Activated T-helper 17 cell treated with anti-CD3 and anti-CD28 coated beads, Interleukin-2, amount 50 U/mL, for 72 hours (primary cell): ENCODE data around the gene MATN1. TPM values are rescaled to one million over a fixed set of nuclear protein-coding genes. Genes with fewer than 3 reads are reported as not detected.

Experiments
- ATAC-seq: fragments of 150-1000 bp; cut with Tn5 transposase; replicated peaks from 2 replicates; pipeline ENCODE4 v1.10.0; 2021; ENCODE audit warnings: mild to moderate bottlenecking, moderate library complexity
- H3K27ac Mint-ChIP-seq: one replicate; pipeline ENCODE4 v1.8.0; 2022; ENCODE audit warnings: mixed read lengths
- H3K27me3 Mint-ChIP-seq: one replicate; pipeline ENCODE4 v1.8.0; 2022; ENCODE audit warnings: mixed read lengths
- H3K36me3 Mint-ChIP-seq: one replicate; pipeline ENCODE4 v1.8.0; 2022; ENCODE audit warnings: low read depth, mild to moderate bottlenecking, mixed read lengths
- H3K4me1 Mint-ChIP-seq: one replicate; pipeline ENCODE4 v1.8.0; 2022; ENCODE audit warnings: mixed read lengths
- H3K4me3 Mint-ChIP-seq: one replicate; pipeline ENCODE4 v1.8.0; 2022; ENCODE audit warnings: mild to moderate bottlenecking, mixed read lengths
- H3K9me3 Mint-ChIP-seq: one replicate; pipeline ENCODE4 v1.8.0; 2022; ENCODE audit warnings: mixed read lengths
- total RNA-seq, 2 donors: library from RNA; stranded (reverse); gene quantifications; one replicate each; pipeline ENCODE4 v1.2.3, GENCODE V29; 2022

The MATN1 gene
- total RNA-seq, 2 donors from 2014 or later = 0.26 to 0.52 TPM

DNA sequence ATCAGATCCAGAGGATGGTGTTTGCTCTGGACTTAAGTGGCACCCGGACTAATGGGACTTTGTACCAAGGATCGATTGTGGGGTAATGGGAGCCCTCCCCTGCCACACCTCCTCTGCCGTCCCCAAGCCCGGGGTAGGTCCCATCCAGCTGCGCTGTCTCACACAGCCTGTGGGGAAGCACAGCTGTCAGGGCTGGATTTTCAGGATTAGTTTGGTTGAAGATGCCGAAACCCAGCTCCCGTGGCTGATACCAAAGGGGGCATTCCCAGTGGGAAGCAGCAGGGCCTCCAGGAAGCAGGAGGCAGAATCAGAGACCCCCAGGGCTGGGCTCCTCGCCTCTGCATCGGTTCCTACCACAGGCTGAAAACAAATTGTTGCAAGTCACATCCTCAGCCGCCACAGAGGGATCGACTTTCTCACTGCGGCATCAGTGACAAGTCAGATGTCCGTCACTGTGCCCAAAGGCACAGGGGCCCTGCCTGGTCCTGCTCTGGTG, 59.7 kb downstream of the MATN1 start:
- H3K27ac Mint-ChIP-seq = no peak overlapping the region

GRCh38 chr1:30662291-30662840, 61.0 kb downstream of the MATN1 start:
- Mint-ChIP-seq H3K4me1 (no peaks in the 10 kb centered on the region), H3K9me3 (no peaks in the 10 kb centered on the region), H3K4me3 (no peak overlapping the region), H3K27ac (no peak overlapping the region), H3K27me3 (peaks cover 14% of the 10 kb centered on the region), H3K36me3 (no peaks in the 10 kb centered on the region)
- no peak for ATAC-seq

More for the DNA sequence above, 59.7 kb downstream of the MATN1 start:
- no peak for ATAC-seq
- Mint-ChIP-seq H3K36me3 (no peaks in the 10 kb centered on the region), H3K9me3 (no peaks in the 10 kb centered on the region), H3K27me3 (peaks cover 11% of the 10 kb centered on the region), H3K4me1 (no peaks in the 10 kb centered on the region), H3K4me3 (no peak overlapping the region)

DNA sequence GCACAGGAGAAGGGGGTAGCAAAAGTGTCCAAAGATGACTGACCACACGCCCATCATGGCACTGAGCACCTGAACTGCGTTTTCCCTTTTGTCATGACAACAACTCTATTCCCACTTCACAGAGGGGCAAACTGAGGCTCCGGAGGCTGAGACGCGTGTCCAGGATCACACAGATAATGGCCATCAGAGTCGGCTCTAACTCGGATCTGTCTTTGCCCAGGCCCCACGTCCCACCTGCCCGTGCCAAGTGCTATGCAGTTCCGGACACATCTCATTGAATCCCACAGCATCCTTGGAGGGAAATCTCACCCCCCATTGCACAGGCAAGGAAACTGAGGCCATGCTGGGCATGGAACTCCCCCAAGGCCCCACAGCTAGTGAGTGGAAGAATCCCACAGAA, 62.1 kb downstream of the MATN1 start:
- Mint-ChIP-seq H3K4me3 (no peak overlapping the region), H3K27me3 (peaks cover 14% of the 10 kb centered on the region), H3K27ac (no peak overlapping the region), H3K9me3 (no peaks in the 10 kb centered on the region), H3K4me1 (no peaks in the 10 kb centered on the region), H3K36me3 (no peaks in the 10 kb centered on the region)
- ATAC-seq = no peak

Other genes starting within 250 kb of the MATN1 start
- 100 to 1,000 TPM; 316 to 333 TPM for gene LAPTM5, start 34.2 kb upstream of the MATN1 start, total RNA-seq
- under 1 TPM in 1 of 2 donors, not detected in 1; 0.11 TPM for gene SDC3, start 185.2 kb upstream of the MATN1 start, total RNA-seq